Hepatic stellate cell (primary cell): ENCODE data around the gene CLEC16A.

Source experiments
- DNase-seq: peaks from one replicate; pipeline ENCODE4 v3.0.0; 2011; ENCODE audit warnings: low spot score

CLEC16A gene

GRCh38 chr16:11039726-11040125, 95.4 kb downstream of the CLEC16A start:
- no peak for DNase-seq

- no peak for DNase-seq
Observed at GRCh38 chr16:11042191-11042590, 97.8 kb downstream of the CLEC16A start.

- DNase-seq = no peak
Observed at GRCh38 chr16:11045441-11045840, 101.1 kb downstream of the CLEC16A start.

GRCh38 chr16:11045846-11046245, 101.5 kb downstream of the CLEC16A start:
- DNase-seq = peak; percentile 37

GRCh38 chr16:11046382-11046931, 102.1 kb downstream of the CLEC16A start:
- DNase-seq = no peak

- peak; percentile 34 for DNase-seq
Observed at GRCh38 chr16:11047057-11047456, 102.7 kb downstream of the CLEC16A start.

- no peak for DNase-seq
Observed at GRCh38 chr16:11047939-11048800, 103.8 kb downstream of the CLEC16A start.

- DNase-seq = peak; percentile 17
Observed at GRCh38 chr16:11049396-11050059, 105.2 kb downstream of the CLEC16A start.

GRCh38 chr16:11050536-11050935, 106.2 kb downstream of the CLEC16A start:
- DNase-seq = no peak

GRCh38 chr16:11050944-11051343, 106.6 kb downstream of the CLEC16A start:
- no peak for DNase-seq

- no peak for DNase-seq
Observed at GRCh38 chr16:11051430-11051829, 107.1 kb downstream of the CLEC16A start.

GRCh38 chr16:11051879-11052808, 107.8 kb downstream of the CLEC16A start:
- DNase-seq = no peak

- no peak for DNase-seq
Observed at GRCh38 chr16:11053916-11054460, 109.6 kb downstream of the CLEC16A start.

GRCh38 chr16:11056090-11056992, 112.0 kb downstream of the CLEC16A start:
- DNase-seq = no peak

- no peak for DNase-seq
Observed at GRCh38 chr16:11056993-11057649, 112.8 kb downstream of the CLEC16A start.

- DNase-seq = no peak
Observed at GRCh38 chr16:11057711-11058345, 113.5 kb downstream of the CLEC16A start.

GRCh38 chr16:11058832-11059231, 114.5 kb downstream of the CLEC16A start:
- no peak for DNase-seq

GRCh38 chr16:11059588-11059987, 115.2 kb downstream of the CLEC16A start:
- DNase-seq = no peak

GRCh38 chr16:11060364-11060763, 116.0 kb downstream of the CLEC16A start:
- no peak for DNase-seq

- DNase-seq = no peak
Observed at GRCh38 chr16:11060842-11061241, 116.5 kb downstream of the CLEC16A start.
